Measurements from ENCODE around the gene HASPIN.

DNA sequence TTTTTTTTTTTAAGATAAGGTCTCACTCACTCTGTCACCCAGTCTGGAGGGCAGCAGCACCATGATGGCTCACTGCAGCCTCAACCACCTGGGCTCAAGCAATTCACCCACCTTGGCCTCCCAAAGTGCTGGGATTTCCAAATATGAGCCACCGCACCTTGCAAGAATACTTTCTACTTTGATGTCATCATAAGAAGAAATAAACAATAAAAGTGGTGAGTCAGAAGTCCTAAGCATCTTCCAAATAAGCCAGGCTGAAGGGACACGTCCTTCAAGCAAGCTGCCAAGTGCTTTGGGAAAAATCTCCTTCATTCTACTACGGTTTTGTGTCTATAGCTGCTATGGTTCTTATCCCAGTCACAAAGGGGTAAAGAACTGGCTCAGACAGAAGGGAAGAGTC lies 20.3 kb downstream of the HASPIN start:
- TF ChIP-seq, protein P1, sequence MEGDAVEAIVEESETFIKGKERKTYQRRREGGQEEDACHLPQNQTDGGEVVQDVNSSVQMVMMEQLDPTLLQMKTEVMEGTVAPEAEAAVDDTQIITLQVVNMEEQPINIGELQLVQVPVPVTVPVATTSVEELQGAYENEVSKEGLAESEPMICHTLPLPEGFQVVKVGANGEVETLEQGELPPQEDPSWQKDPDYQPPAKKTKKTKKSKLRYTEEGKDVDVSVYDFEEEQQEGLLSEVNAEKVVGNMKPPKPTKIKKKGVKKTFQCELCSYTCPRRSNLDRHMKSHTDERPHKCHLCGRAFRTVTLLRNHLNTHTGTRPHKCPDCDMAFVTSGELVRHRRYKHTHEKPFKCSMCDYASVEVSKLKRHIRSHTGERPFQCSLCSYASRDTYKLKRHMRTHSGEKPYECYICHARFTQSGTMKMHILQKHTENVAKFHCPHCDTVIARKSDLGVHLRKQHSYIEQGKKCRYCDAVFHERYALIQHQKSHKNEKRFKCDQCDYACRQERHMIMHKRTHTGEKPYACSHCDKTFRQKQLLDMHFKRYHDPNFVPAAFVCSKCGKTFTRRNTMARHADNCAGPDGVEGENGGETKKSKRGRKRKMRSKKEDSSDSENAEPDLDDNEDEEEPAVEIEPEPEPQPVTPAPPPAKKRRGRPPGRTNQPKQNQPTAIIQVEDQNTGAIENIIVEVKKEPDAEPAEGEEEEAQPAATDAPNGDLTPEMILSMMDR (IDR thresholded peaks at IDR 0.05) = no peak
- no peak for TF ChIP-seq ZFX (IDR thresholded peaks at IDR 0.05; ENCODE audit: borderline replicate concordance)
